GM19372 (cell line): ENCODE measurements around the gene LAMA3.

Experiments used
- ATAC-seq: cut with Tn5 transposase; IDR thresholded peaks from one replicate; pipeline ENCODE4 v1.9.1; 2021; ENCODE audit warnings: mild to moderate bottlenecking, low read depth, moderate library complexity; ENCODE audit not compliant: unreplicated experiment

Gene LAMA3

DNA sequence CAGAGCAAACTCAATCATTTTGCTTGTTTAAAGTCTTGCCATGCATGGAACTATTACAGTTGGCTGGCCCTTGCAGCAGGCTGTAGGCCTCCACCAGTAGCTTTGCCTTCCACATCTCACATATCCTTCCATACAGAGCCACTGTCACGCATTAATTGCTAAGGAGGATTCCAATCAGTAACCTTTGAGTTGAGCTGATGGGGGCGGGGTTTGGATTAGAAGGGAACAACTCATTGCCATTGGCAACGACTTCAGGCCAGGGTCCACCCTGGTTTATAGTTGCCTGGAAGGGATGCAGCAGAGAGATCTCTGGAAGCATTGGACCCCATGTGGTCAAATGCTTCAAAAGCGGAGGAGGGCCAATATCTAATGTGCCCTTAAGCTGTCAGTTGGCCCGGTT lies 262.0 kb downstream of the LAMA3 start:
- ATAC-seq, result no peak

- ATAC-seq, result no peak
These were observed 264.7 kb downstream of the LAMA3 start for GRCh38 chr18:23953984-23954383.

DNA sequence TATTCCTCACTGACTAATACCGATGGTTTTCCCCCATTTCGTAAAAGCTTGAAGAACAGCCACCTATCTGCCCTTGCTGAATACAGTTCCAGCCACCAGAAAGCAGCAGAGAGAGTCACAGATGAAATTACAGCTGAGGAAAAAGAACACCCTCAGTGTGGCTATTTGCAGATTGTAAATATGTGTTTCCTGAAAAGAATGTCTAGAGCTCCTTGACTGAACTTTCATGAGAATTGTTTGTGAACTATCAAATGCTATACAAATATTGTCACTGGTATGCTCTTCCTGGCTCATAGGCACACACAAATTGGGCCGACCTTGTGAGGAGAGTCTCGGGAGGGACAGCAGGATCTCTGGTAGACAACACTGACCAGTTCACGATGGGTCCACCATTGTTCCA lies 267.2 kb downstream of the LAMA3 start:
- ATAC-seq, result no peak

DNA sequence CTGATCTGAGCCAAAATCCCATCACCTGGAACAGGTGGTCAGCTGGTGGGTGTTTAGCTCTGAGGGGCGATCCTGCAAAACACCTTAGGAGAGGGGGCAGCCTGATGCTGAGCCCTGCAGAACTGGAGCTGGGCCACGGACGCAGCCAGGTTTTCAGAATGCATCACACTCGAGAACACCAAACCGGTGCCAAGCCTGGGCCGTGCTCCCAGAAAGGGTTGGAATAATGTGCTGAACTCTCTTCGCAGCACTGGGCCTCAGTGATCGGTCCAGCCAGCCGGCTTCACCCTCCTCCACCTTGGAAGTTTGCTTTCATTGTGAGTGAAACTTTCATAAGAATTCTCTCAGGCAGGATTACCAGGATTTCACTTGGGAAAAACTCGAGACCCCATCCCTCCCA lies 268.8 kb downstream of the LAMA3 start:
- no peak for ATAC-seq

DNA sequence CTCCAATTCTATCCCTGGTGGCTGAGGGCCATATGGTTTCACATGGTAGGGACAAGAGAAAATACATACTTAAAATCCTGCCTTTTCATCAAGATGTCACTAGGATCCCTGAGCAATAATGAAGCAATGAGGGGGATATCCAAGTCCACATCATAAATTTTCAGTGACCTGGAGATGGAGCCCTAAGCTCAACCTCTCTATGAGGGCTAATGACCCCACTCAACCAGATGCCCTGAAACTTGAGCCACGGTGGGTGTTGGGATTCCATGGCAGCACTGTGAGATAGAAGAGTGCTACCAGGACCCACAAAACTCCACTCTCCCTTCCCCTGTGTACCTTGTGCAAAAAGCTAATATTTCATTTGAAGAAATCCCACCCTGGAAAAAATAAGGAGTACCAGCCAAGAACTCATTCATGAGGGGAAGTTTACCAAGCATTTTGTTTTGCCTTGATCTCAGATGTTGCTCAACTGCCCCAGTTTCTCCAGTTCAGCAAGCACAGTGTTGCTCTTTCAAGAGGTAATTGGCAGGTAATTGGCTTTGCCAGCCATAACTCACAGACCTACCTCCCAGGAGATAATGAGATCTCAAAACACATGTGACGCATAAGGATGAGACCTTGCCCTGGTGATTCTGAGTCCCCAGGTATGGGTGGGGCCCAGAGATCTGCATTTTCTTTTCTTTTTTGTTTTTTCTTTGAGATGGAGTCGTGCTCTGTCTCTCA lies 274.4 kb downstream of the LAMA3 start:
- ATAC-seq, result no peak

GRCh38 chr18:23964282-23965238 lies 275.3 kb downstream of the LAMA3 start:
- ATAC-seq, result no peak

- ATAC-seq, result no peak
These were observed 277.7 kb downstream of the LAMA3 start for GRCh38 chr18:23966909-23967308.

- ATAC-seq, result no peak
These were observed 278.3 kb downstream of the LAMA3 start for GRCh38 chr18:23967321-23968089.

GRCh38 chr18:23968638-23969604 lies 279.7 kb downstream of the LAMA3 start:
- no peak for ATAC-seq

DNA sequence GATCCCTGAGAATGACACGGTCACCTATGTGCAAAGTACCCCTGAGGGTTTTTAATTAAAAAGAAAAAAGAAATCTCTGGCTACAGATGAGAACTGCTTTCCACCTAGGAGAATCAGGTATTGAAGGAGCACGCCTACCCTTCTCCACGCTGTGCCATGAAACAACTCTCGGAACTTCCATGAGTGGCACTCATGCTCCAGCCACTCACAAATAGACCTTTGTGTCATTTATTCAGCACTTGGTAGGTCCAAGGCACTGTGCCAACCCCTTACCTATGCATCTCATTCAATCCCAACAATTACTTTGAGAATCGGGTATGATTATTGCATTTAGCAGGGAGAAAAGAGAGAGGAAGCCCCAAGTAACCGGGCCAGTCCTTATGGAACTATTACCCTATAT lies 280.4 kb downstream of the LAMA3 start:
- ATAC-seq, result no peak

- no peak for ATAC-seq
These were observed 281.2 kb downstream of the LAMA3 start for GRCh38 chr18:23970161-23971096.

DNA sequence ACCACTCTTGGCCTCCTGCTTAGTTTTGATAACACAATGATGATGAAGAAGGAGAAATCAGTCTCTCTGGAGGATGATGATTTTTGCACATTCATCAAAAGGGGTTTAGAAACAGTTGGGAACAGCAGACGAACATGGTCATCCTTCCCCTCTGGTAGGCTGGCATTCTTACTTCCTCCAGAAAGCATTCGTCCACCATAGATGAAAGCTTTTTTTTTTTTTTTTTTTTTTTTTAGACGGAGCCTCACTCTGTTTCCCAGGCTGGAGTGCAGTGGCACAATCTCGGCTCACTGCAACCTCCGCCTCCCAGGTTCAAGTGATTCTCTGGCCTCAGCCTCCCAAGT lies 281.8 kb downstream of the LAMA3 start:
- no peak for ATAC-seq

DNA sequence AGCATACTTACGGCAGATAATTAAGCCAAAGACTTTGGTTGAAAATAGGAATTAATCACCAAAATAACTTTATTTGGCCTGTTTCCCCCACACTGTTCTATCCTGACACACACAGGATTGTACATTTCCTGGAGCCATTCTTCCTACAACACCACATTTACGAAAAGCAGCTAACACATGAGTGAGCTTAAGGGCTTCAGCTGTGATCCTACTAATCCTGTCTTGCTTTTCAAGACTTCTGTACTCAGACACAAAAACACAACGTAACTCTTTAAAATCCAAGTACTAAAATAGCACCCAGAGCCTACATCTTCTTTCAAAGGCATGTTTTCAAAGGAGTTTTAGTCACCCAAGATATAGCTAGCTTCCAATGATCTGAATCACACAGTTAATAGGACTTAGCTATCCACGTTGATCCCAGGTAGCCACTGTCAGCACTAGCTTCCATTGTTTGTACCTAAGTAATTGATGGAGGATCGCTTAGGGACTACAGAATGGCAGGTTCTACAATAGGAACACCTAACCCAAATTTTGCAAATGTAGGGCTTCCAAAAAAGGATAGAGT lies 282.5 kb downstream of the LAMA3 start:
- no peak for ATAC-seq

DNA sequence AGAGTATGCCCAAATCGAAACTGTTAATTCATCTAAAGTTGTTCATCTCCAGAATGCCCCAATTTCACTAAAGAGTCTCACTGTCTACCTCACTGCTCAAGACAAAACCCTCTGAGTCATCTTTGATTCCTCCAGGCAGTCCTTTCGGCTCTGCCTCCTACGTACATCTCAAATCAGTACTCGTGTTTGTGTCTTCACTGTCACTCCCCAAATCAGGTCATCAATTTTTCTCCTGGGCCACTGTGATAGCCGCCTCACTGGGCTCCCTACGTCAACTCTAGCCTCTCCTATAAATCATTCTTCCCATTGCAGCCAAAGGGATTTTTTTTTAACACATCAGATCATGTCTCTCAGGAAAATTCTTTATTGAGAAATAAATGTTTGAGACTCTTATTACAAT lies 283.2 kb downstream of the LAMA3 start:
- no peak for ATAC-seq

DNA sequence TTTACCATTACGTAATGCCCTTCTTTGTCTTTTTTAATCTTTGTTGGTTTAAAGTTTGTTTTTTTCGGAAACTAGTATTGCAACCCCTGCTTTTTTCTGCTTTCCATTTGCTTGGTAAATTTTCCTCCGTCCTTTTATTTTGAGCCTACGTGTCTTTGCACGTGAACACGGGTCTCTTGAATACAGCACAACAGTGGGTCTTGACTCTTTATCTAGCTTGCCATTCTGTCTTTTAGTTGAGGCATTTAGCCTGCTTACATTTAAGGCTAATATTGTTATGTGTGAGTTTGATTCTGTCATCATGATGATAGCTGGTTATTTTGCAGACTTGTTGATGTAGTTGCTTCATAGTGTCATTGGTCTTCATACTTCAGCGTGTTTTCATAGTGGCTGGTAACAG lies 287.9 kb downstream of the LAMA3 start:
- ATAC-seq, result no peak

DNA sequence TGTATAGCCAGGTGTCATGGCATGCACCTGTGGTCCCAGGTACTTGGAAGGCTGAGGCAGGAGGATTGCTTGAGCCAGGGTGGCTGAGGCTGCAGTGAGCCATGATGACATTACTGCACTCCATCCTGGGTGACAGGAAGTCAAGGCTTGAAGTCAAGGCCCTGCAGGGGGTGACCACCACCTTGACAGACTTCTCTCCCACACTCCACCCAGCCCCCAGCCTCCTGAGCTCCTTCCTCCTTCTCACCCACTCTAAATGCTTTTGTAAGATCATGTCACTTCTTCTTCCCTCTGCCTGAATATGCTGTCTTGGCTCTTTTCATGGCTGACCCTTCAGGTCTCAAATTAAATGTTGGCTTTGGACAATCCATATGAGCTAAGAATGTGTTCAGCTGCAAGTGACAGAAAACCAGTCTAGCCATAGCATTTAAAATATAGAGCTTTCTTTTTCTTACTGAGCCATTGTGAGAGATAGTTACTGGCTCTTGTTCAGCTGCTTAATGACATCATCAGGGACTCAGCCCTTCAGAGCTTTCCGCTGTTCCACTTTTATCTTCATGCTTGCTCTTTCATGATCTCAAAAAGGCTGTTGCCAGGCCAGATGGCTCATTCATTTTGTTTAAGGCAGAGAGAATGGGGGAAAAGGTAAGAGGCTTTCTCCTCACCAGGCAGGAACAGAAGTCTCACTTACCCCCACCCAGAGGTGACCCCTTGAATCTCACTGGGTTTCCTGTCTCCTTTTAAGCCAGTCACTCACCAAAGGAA lies 288.6 kb downstream of the LAMA3 start:
- ATAC-seq, result no peak

DNA sequence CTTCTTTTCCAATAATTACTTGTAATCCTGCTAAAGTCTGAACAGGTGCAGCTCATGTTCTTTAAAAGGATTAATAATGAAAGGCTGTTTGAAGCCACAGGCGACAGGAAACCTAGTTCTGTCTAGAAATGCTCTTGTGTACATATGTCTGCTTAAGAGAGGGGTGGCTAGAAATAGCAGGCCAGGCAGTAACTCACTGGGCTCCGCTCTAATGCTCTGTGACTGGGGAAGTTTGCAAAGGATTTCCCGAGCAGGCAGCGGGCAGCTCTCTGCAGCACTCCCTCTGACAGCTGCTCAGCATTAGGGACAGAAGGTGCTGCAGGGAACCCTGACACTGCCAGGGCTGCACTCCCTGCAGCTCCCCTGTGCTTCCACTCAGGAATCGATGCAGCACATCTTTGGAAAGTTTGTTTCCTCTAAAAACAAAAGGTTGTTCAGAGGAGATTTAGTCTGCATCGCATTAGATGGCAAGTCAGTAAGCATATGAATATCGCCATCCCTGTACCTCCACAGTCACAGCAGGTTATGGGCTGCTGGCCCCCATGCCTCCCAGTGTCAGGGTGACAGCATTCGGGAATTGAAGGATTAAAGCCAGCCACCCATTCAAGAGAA lies 292.2 kb downstream of the LAMA3 start:
- ATAC-seq, result no peak
